Fibroblast of lung (primary cell): Measurements from ENCODE around the gene APPBP2. TPM values are rescaled to one million over a fixed set of nuclear protein-coding genes. Genes with fewer than 3 reads are reported as not detected.
A peak's percentile ranks its signal among the peaks of the same experiment; 100 is the strongest.

Source experiments
- DNase-seq, 2 donors: peaks; one replicate each; pipeline versions ENCODE4 v3.0.0 to v3.0.0-alpha.2; 2010; ENCODE audit warnings: low read depth in 2 of 2
- H2AFZ ChIP-seq: 2 replicates; pipeline ENCODE4 v1.5.1; 2012; ENCODE audit warnings: low read length, control low read depth, inconsistent platforms
- H3K27ac ChIP-seq: 2 replicates; pipeline ENCODE4 v1.5.1; 2011; ENCODE audit warnings: low read length, control low read depth; ENCODE audit not compliant: insufficient read depth
- H3K27me3 ChIP-seq: 2 replicates; pipeline ENCODE4 v1.5.1; 2011; ENCODE audit warnings: mild to moderate bottlenecking, low read length; ENCODE audit not compliant: control insufficient read depth, insufficient read depth
- H3K36me3 ChIP-seq: 2 replicates; pipeline ENCODE4 v1.5.1; 2011; ENCODE audit warnings: low read length; ENCODE audit not compliant: control insufficient read depth, insufficient read depth
- H3K4me1 ChIP-seq: 2 replicates; pipeline ENCODE4 v1.5.1; 2011; ENCODE audit warnings: low read length; ENCODE audit not compliant: control insufficient read depth, insufficient read depth; ENCODE audit errors: extremely low read depth
- H3K4me2 ChIP-seq: 2 replicates; pipeline ENCODE4 v1.5.1; 2011; ENCODE audit warnings: low read length, control low read depth; ENCODE audit not compliant: insufficient read depth; ENCODE audit errors: extremely low read depth
- H3K4me3 ChIP-seq, 4 experiments: fragments of 200-600 bp in 1 of 4; sonication (generic) in 1 of 4; replicated peaks in 1 of 4; 2 replicates each; pipeline ENCODE4 v1.5.1; 2011 to 2016; ENCODE audit warnings: low read length in 4 of 4, low read depth in 3 of 4, mild to moderate bottlenecking in 3 of 4, control low read depth in 2 of 4, inconsistent platforms in 1 of 4, mixed read lengths in 1 of 4; ENCODE audit not compliant: insufficient read depth in 1 of 4; ENCODE audit errors: control extremely low read depth in 1 of 4
- H3K79me2 ChIP-seq: 2 replicates; pipeline ENCODE4 v1.5.1; 2012; ENCODE audit warnings: mild to moderate bottlenecking, low read length, inconsistent platforms; ENCODE audit not compliant: control insufficient read depth, insufficient read depth
- H3K9ac ChIP-seq: 2 replicates; pipeline ENCODE4 v1.5.1; 2011; ENCODE audit warnings: mild to moderate bottlenecking, low read length, control low read depth; ENCODE audit not compliant: insufficient read depth
- H3K9me3 ChIP-seq: 2 replicates; pipeline ENCODE4 v1.5.1; 2012; ENCODE audit warnings: low read depth, low read length; ENCODE audit not compliant: control insufficient read depth, insufficient read depth
- H4K20me1 ChIP-seq: 2 replicates; pipeline ENCODE4 v1.5.1; 2011; ENCODE audit warnings: low read length; ENCODE audit not compliant: control insufficient read depth, insufficient read depth; ENCODE audit errors: extremely low read depth
- CTCF ChIP-seq, 2 donors: IDR thresholded peaks in 1 of 2; conservative IDR thresholded peaks in 1 of 2; 1 replicate in 1 of 2; 2 replicates in 1 of 2; pipeline ENCODE4 v1.5.1; 2011 to 2012; ENCODE audit warnings: low read length in 2 of 2, control low read depth in 1 of 2, inconsistent platforms in 1 of 2, low read depth in 1 of 2, mild to moderate bottlenecking in 1 of 2
- EZH2 ChIP-seq: IDR thresholded peaks from 2 replicates; pipeline ENCODE4 v1.5.1; 2012; ENCODE audit warnings: low read length, control low read depth, mild to moderate bottlenecking; ENCODE audit errors: missing control alignments
- polyA plus RNA-seq, 2 donors: library from polyadenylated mRNA; depleted of rRNA in 1 of 2; stranded (reverse) in 1 of 2; unstranded in 1 of 2; fragments of >200 nt; gene quantifications; 2 replicates each; pipeline ENCODE4 v1.2.1, GENCODE V29; 2011 to 2012; ENCODE audit warnings: missing spikeins in 1 of 2
- total RNA-seq: library from RNA; depleted of rRNA; stranded (reverse); fragments of >200 nt; gene quantifications from 2 replicates; pipeline ENCODE4 v1.2.1, GENCODE V29; 2014

Gene APPBP2
- total and polyA plus RNA-seq, 2 donors (not counting 1 experiment from before 2014, with no cell fraction given): 45.0 to 58.1 TPM

- no peaks in the 10 kb centered on the region for H4K20me1 ChIP-seq
- H3K4me3 ChIP-seq: peak overlapping the region; percentile 96 to 100 (median 98)
- H3K9ac ChIP-seq: no peak overlapping the region
- peaks cover 2% of the 10 kb centered on the region for H3K4me1 ChIP-seq
- H3K9me3 ChIP-seq: no peaks in the 10 kb centered on the region
- TF ChIP-seq EZH2 (no peak), CTCF (conservative IDR thresholded peaks at IDR 0.05 in 1 of 2, IDR thresholded peaks at IDR 0.05 in 1 of 2; ENCODE audit: low read depth in 1 of 2, low read length in 2 of 2) (no peak)
- H3K27ac ChIP-seq: peak overlapping the region; percentile 97
- H3K36me3 ChIP-seq: no peaks in the 10 kb centered on the region
- DNase-seq: peak; percentile 33 to 44
- H2AFZ ChIP-seq: peak overlapping the region; percentile 9
- peaks cover 41% of the 10 kb centered on the region for H3K79me2 ChIP-seq
- no peaks in the 10 kb centered on the region for H3K27me3 ChIP-seq
- peak overlapping the region; percentile 83 for H3K4me2 ChIP-seq
Measured at GRCh38 chr17:60526726-60527125, 684 bp upstream of the APPBP2 start.

DNA sequence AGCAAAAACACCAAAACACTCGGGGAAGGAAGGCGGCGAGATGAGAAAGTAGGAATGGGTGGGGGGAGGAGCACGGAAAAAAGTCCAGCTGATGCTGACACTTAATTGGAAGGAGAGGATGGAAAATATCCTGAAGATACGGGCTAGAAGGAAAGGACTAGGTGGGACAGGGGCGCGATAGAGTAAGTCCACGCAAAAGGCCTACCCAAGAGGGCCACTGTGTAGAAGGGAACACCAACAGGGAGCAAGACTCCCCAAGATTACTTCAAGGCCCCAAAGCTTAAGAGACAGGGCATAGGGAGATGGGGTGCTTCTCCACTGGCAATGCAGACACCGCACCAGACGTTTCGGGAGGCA lies 736 bp downstream of the APPBP2 start:
- peak; percentile 14 to 28 for DNase-seq
- Histone ChIP-seq H3K4me2 (peak overlapping the region; percentile 89), H3K36me3 (no peaks in the 10 kb centered on the region), H3K79me2 (peaks cover 55% of the 10 kb centered on the region), H3K4me3 (peak overlapping the region; percentile 96 to 100 (median 98)), H3K27me3 (no peaks in the 10 kb centered on the region), H3K9me3 (no peaks in the 10 kb centered on the region), H3K4me1 (peaks cover 2% of the 10 kb centered on the region), H4K20me1 (no peaks in the 10 kb centered on the region), H3K9ac (peak overlapping the region; percentile 98), H2AFZ (peak overlapping the region; percentile 77), H3K27ac (peak overlapping the region; percentile 97)
- TF ChIP-seq CTCF (conservative IDR thresholded peaks at IDR 0.05 in 1 of 2, IDR thresholded peaks at IDR 0.05 in 1 of 2; ENCODE audit: low read depth in 1 of 2, low read length in 2 of 2): no peak
- TF ChIP-seq EZH2: no peak

- peak overlapping the region; percentile 98 for H3K9ac ChIP-seq
- peaks cover 59% of the 10 kb centered on the region for H3K79me2 ChIP-seq
- no peak overlapping the region for H2AFZ ChIP-seq
- peak overlapping the region; percentile 97 for H3K27ac ChIP-seq
- H3K4me1 ChIP-seq: peaks cover 2% of the 10 kb centered on the region
- no peaks in the 10 kb centered on the region for H3K9me3 ChIP-seq
- H3K36me3 ChIP-seq: no peaks in the 10 kb centered on the region
- peak overlapping the region; percentile 89 for H3K4me2 ChIP-seq
- H3K27me3 ChIP-seq: no peaks in the 10 kb centered on the region
- TF ChIP-seq CTCF (conservative IDR thresholded peaks at IDR 0.05 in 1 of 2, IDR thresholded peaks at IDR 0.05 in 1 of 2; ENCODE audit: low read depth in 1 of 2, low read length in 2 of 2) (no peak), EZH2 (no peak)
- peak overlapping the region; percentile 96 to 100 (median 98) for H3K4me3 ChIP-seq
- no peaks in the 10 kb centered on the region for H4K20me1 ChIP-seq
- peak; percentile 23 to 75 for DNase-seq
Measured at GRCh38 chr17:60524463-60525327, 1.3 kb downstream of the APPBP2 start.
